Fibroblast of villous mesenchyme (primary cell): ENCODE results near the gene CRTC3. TPM values are rescaled to one million over a fixed set of nuclear protein-coding genes. Genes with fewer than 3 reads are reported as not detected.
"Not testable (repeated sequence)": the region's sequence is repeated elsewhere in the genome, so short reads cannot be mapped to it uniquely, and the experiment has no call there.

Source experiments
- DNase-seq: peaks from one replicate; pipeline ENCODE4 v3.0.0-alpha.2; 2010; ENCODE audit warnings: low read depth
- H3K4me3 ChIP-seq: 2 replicates; pipeline ENCODE4 v1.5.1; 2011; ENCODE audit warnings: low read depth, mild to moderate bottlenecking, low read length
- CTCF ChIP-seq: IDR thresholded peaks from 2 replicates; pipeline ENCODE4 v1.5.1; 2012; ENCODE audit warnings: low read depth, mild to moderate bottlenecking, low read length; ENCODE audit not compliant: insufficient read depth
- total RNA-seq: library from RNA; depleted of rRNA; stranded (reverse); fragments of >200 nt; gene quantifications from 2 replicates; pipeline ENCODE4 v1.2.3, GENCODE V29; 2012

CRTC3 gene
- total RNA-seq, 1 donor = 21.2 TPM

DNA sequence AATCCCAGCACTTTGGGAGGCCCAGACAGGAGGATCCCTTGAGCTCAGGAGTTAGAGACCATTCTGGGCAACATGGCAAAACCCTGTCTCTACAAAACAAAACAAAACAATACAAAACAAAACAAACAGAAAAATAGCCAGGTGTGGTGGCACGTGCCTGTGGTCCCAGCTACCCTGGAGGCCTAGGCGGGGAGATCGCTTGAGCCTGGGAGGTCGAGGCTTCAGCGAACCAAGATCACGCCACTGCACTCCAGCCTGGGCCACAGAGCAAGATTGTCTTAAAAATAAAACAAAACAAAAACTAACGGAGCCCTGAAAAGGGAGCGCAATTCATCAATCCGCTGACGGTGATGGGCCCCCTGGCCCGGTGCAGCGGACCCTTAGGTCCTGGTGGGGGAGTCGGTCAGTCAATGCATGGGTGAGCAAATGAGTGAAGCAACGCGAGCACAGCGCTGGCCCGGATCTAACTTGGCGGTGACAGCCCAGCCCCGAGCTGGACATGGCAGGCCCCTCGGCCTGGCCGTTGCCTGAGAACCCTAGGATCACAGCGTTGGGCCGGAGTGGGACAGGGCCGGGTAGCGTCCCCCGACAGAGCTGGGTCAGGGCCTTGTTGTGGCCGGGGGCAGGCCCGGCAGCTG is 135.0 kb downstream of the CRTC3 start:
- DNase-seq = peak; percentile 39
- peak overlapping the region; percentile 73 for H3K4me3 ChIP-seq
- TF ChIP-seq CTCF = peak; percentile 5

DNA sequence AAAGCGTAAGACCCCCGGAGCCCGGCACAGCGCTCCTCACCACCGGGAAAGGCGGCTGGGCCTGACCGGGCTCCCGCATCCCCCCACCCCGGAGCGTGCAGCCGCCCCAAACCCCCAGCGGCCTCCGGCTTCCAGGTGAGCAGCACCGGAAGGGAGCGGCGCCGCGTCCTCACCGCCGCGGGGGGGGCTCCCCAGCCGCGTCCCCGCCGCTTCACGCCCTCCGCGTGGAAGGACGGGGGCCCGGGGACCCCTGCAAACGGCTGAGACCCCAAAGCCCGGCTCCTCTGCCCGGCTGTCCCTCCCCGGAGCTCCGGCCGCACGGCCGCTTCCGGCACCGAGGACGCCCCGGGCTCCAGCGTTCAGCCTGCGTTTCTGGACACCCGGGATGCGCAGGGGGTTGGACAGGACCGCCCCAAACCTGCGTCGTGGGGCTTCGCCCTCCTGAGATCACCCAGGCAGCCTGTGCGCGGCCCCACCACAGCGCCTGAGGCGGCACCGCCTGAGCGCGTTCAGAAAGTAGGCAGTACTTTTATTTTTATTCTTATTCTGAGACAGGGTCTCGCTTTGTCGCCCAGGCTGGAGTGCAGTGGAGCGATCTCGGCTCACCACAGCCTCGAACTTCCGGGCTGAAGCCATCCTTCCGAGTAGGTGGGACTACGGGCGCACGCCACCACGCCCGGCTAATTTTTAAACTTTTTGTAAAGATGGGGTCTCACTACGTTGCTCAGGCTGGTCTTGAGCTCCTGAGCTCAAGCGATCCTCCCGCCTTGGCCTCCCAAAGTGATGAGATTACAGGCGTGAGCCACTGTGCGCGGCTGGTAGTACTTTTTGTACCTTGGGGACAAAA is 135.8 kb downstream of the CRTC3 start:
- peak; percentile 66 for DNase-seq
- peak overlapping the region; percentile 73 for H3K4me3 ChIP-seq
- TF ChIP-seq CTCF = no peak

DNA sequence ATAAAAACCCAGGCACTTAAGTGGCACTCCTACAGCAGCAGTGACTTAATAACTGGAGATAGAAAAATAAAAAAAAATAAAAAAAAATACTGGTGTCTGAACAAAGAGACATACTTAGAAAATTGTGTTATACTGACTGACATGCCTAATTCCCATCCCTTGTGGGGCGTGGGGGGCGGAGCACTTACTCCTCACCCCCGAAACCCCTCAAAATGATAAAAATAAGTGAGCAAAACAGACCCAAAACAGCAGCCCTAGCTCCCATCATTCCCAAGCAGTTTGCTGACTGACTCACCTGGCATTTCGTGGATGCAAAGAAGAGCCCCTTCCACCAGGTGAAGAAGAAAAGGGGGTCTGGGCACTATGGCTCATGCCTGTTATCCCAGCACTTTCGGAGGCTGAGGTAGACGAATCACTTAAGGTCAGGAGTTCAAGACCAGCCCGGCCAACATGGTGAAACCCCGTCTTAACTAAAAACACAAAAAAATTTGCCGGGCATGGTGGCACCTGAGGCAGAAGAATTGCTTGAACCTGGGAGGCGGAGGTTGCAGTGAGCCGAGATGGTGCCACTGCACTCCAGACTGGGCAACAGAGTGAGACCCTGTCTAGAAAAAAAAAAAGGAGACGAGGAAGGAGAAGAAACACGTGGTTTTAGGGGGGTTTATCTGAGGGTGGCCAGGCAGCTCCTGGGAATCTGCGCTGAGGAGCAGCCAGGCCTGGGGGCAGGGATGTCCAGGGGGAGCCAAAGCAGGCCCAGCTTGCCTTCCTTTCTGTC is 136.6 kb downstream of the CRTC3 start:
- H3K4me3 ChIP-seq = peak overlapping the region; percentile 73
- DNase-seq = no peak
- TF ChIP-seq CTCF = no peak

- no peak for TF ChIP-seq CTCF
- peak; percentile 21 for DNase-seq
- no peak overlapping the region for H3K4me3 ChIP-seq
These were observed 137.5 kb downstream of the CRTC3 start for GRCh38 chr15:90667073-90667754.

DNA sequence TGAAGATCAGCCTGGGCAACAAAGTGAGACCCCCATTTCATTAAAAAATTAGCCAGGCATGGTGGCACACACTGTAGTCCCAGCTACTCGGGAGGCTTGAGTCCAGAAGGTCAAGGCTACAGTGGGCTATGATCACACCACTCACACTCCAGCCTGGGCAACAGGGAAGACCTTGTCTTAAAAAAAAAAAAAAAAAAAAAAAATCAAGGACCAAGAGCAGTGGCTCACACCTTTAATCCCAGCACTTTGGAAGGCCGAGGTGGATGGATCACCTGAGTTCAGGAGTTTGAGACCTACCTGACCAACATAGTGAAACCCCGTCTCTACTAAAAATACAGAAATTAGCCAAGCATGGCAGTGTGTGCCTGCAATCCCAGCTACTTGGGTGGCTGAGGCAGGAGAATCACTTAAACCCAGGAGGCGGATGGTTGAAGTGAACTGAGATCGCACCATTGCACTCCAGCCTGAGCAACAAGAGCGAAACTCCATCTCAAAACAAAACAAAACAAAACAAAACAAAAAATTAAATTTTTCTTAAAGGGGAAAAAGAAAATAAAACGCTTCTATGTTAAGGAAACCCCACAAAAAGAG is 138.1 kb downstream of the CRTC3 start:
- DNase-seq, H3K4me3 ChIP-seq: not testable (repeated sequence)

GRCh38 chr15:90670631-90671030 is 140.9 kb downstream of the CRTC3 start:
- not testable (repeated sequence) for H3K4me3 ChIP-seq, DNase-seq

DNA sequence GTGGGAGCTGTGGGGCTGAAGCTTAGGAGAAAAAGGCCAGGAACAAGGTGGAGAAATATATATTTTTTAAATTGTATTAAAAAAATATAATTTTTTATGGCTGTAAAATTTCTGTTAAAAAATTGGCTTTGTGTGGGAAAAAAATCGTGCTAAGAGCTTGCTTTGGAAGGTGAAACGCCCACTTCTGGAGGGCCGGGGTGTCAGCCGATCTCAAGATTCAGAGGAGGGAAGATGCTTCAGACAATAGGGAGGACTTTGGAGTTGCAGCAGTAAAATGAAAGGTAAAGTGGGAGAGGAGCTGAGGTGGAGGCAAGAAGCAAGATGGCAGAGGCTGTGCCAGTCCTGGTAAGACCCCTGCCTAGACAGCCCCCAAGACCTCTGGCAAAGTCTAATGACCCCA is 141.5 kb downstream of the CRTC3 start:
- H3K4me3 ChIP-seq = no peak overlapping the region
- DNase-seq = no peak
- no peak for TF ChIP-seq CTCF

DNA sequence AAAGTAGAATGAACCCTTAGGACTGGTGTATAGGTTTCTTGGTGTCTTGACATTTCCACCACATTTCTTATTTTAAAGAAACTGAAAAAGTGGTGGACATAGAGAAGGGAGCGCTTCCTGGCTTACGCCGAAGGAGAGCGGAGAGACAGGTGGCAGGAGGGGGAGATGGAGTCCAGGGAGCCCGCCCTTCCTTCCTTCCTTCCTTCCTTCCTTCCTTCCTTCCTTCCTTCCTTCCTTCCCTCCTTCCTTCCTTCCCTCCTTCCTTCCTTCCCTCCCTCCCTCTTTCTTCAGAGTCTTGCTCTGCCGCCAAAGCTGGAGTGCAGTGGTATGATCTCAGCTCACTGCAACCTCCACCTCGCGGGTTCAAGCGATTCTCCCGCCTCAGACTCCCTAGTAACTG is 143.6 kb downstream of the CRTC3 start:
- not testable (repeated sequence) for DNase-seq, H3K4me3 ChIP-seq
